K562 (cell line): ENCODE measurements around the gene PIGK. TPM values are rescaled to one million over a fixed set of nuclear protein-coding genes. Genes with fewer than 3 reads are reported as not detected.

Experiments used
- ATAC-seq: fragments of 200-7000 bp; cut with Tn5 transposase; 3 replicates; pipeline ENCODE4 v1.9.1; 2020; ENCODE audit warnings: moderate library complexity
- BruUV-seq: library from RNA; stranded (reverse); fragments of 400-500 nt; replicated peaks from 2 replicates; lab custom pipeline; 2021; lab: Mats Ljungman, UMichigan
- CTCF ChIA-PET: fragments of 300-600 bp; formaldehyde crosslinking; extraction: SDS; loops from one replicate; lab custom pipeline; 2021; ENCODE audit warnings: low intra/inter-chr PET ratio; lab: Yijun Ruan, JAX
- POLR2A ChIA-PET: fragments of 300-600, 350-650 bp; sonication (Branson Sonifier 250); formaldehyde crosslinking; extraction: SDS; loops from one replicate; lab custom pipeline; 2021; ENCODE audit warnings: antibody characterized with exemption, inconsistent platforms; lab: Yijun Ruan, JAX
- DNase-seq, 4 experiments: peaks; one replicate each; pipeline versions ENCODE4 v3.0.0 to v3.0.0-alpha.2; 2011 to 2018; ENCODE audit warnings: low spot score in 3 of 4, mixed read lengths in 3 of 4; ENCODE audit errors: extremely low read depth in 1 of 4
- FAIRE-seq: peaks from 2 replicates; lab custom pipeline; 2011; peaks lifted over from hg19 to GRCh38; lab: Jason Lieb, UNC
- H2AFZ ChIP-seq: 2 replicates; pipeline ENCODE4 v1.6.0; 2011; ENCODE audit warnings: low read depth, low read length, control low read depth, inconsistent platforms
- H3K27ac ChIP-seq: fragments of 200-600 bp; 3 replicates; pipeline ENCODE4 v1.8.0; 2011; ENCODE audit warnings: low read depth, mild to moderate bottlenecking, control low read depth, inconsistent platforms, low read length, moderate library complexity, mixed read lengths; ENCODE audit errors: extremely low read depth
- H3K27me3 ChIP-seq, 2 experiments: fragments of 300-600 bp in 1 of 2; 2 replicates in 1 of 2; 3 replicates in 1 of 2; pipeline versions ENCODE4 v1.6.0 to v1.8.0; 2011; ENCODE audit warnings: inconsistent platforms in 2 of 2, low read length in 2 of 2, mild to moderate bottlenecking in 1 of 2, mixed read lengths in 1 of 2, moderate library complexity in 1 of 2; ENCODE audit not compliant: control insufficient read depth in 2 of 2, insufficient read depth in 2 of 2
- H3K36me3 ChIP-seq: fragments of 300-600 bp; 3 replicates; pipeline ENCODE4 v1.8.0; 2011; ENCODE audit warnings: mild to moderate bottlenecking, low read length, inconsistent platforms; ENCODE audit not compliant: control insufficient read depth, insufficient read depth
- H3K4me1 ChIP-seq, 2 experiments: fragments of 200-600 bp in 1 of 2; replicated peaks in 1 of 2; 2 replicates in 1 of 2; 3 replicates in 1 of 2; pipeline versions ENCODE4 v1.5.1 to v1.8.0; 2011; ENCODE audit warnings: inconsistent platforms in 2 of 2, low read length in 2 of 2, mild to moderate bottlenecking in 1 of 2, mixed read lengths in 1 of 2, moderate library complexity in 1 of 2; ENCODE audit not compliant: control insufficient read depth in 2 of 2, insufficient read depth in 2 of 2
- H3K4me2 ChIP-seq: 2 replicates; pipeline ENCODE4 v1.6.1; 2011; ENCODE audit warnings: low read length, control low read depth, inconsistent platforms, mixed read lengths; ENCODE audit not compliant: insufficient read depth
- H3K4me3 ChIP-seq: fragments of 200-600 bp; sonication (generic), shearing (Covaris generic); 2 replicates; pipeline ENCODE4 v1.5.1; 2016; ENCODE audit warnings: control low read depth, inconsistent platforms
- H3K79me2 ChIP-seq: fragments of 200-600 bp; 3 replicates; pipeline ENCODE4 v1.8.0; 2011; ENCODE audit warnings: low read length, inconsistent platforms; ENCODE audit not compliant: control insufficient read depth, insufficient read depth
- H3K9ac ChIP-seq, 2 experiments: 2 replicates each; pipeline versions ENCODE4 v1.6.0 to v1.6.1; 2011; ENCODE audit warnings: low read depth in 2 of 2, low read length in 2 of 2, control low read depth in 1 of 2, inconsistent platforms in 1 of 2, mild to moderate bottlenecking in 1 of 2, mixed read lengths in 1 of 2; ENCODE audit not compliant: insufficient read depth in 1 of 2
- H3K9me1 ChIP-seq: one replicate; pipeline ENCODE4 v1.6.0; 2011; ENCODE audit warnings: inconsistent platforms, mild to moderate bottlenecking, low read length, moderate library complexity; ENCODE audit not compliant: control insufficient read depth, insufficient read depth
- H3K9me3 ChIP-seq: replicated peaks from 2 replicates; pipeline ENCODE4 v1.5.1; 2011; ENCODE audit warnings: low read depth, low read length, inconsistent platforms; ENCODE audit not compliant: control insufficient read depth, insufficient read depth
- H4K20me1 ChIP-seq: replicated peaks from 2 replicates; pipeline ENCODE4 v1.6.1; 2011; ENCODE audit warnings: low read length, inconsistent platforms, mixed read lengths; ENCODE audit not compliant: control insufficient read depth, insufficient read depth
- BDP1 ChIP-seq: IDR thresholded peaks from 3 replicates; pipeline ENCODE4 v1.6.1; 2011; ENCODE audit not compliant: insufficient read length, insufficient read depth
- CGGBP1 ChIP-seq: fragments of 250-450 bp; sonication (Bioruptor Pico); IDR thresholded peaks from 2 replicates; pipeline ENCODE4 v1.9.0; 2021; ENCODE audit warnings: mild to moderate bottlenecking
- FUS ChIP-seq: fragments of 200-400 bp; formaldehyde crosslinking; optimal IDR thresholded peaks from 2 replicates; pipeline ENCODE3; 2017; ENCODE audit warnings: low read depth, low read length
- GTF2A2 ChIP-seq: IDR thresholded peaks from 2 replicates; pipeline ENCODE4 v1.6.1; 2016; ENCODE audit warnings: mild to moderate bottlenecking, missing genetic modification characterization, missing compliant biosample characterization
- IRF2 ChIP-seq: sonication (generic); formaldehyde crosslinking; IDR thresholded peaks from 2 replicates; pipeline ENCODE4 v1.8.1; 2022; ENCODE audit warnings: mild to moderate bottlenecking, missing genetic modification reagents
- MEF2A ChIP-seq: IDR thresholded peaks from 2 replicates; pipeline ENCODE4 v1.6.1; 2011; ENCODE audit warnings: low read depth, mild to moderate bottlenecking, low read length, moderate library complexity; ENCODE audit not compliant: control insufficient read depth
- NCOA4 ChIP-seq: fragments of 450-650 bp; IDR thresholded peaks from 2 replicates; pipeline ENCODE4 v1.6.1; 2018; ENCODE audit warnings: mild to moderate bottlenecking; ENCODE audit not compliant: partially characterized antibody
- RFX5 ChIP-seq: IDR thresholded peaks from 2 replicates; pipeline ENCODE4 v1.6.1; 2011; ENCODE audit warnings: low read depth, mild to moderate bottlenecking, improper control_type of control experiment, low read length
- SOX6 ChIP-seq: fragments of 450-650 bp; IDR thresholded peaks from 2 replicates; pipeline ENCODE4 v1.6.1; 2014; ENCODE audit warnings: mild to moderate bottlenecking
- TEAD4 ChIP-seq, 2 experiments: sonication (generic) in 1 of 2; formaldehyde crosslinking in 1 of 2; IDR thresholded peaks; 2 replicates each; pipeline versions ENCODE4 v1.6.1 to v1.8.0; 2012 to 2022; ENCODE audit warnings: borderline replicate concordance in 1 of 2, inconsistent platforms in 1 of 2, low read length in 1 of 2, mild to moderate bottlenecking in 1 of 2, missing genetic modification reagents in 1 of 2
- TSC22D4 ChIP-seq: fragments of 450-650 bp; IDR thresholded peaks from 2 replicates; pipeline ENCODE4 v1.6.1; 2016; ENCODE audit warnings: missing genetic modification characterization, missing biosample characterization, control low read depth
- ZSCAN29 ChIP-seq: fragments of 450-650 bp; IDR thresholded peaks from 2 replicates; pipeline ENCODE4 v1.6.1; 2017
- WGBS: fragments of 100-300 bp; shearing (Covaris generic); methylation state at CpG from one replicate; pipeline ENCODE4 v1.1.6; 2016; ENCODE audit warnings: low coverage, mixed read lengths; ENCODE audit not compliant: insufficient coverage; ENCODE audit errors: missing lambda C conversion rate; 5-methylcytosine and 5-hydroxymethylcytosine counted together
- in situ Hi-C: fragments of 300-500 bp; cut with MboI; formaldehyde crosslinking; loops from 4 replicates; pipeline ENCODE4 v1.15.0; 2018; ENCODE audit warnings: inconsistent platforms, mixed read lengths
- intact Hi-C: fragments of 100-400 bp; cut with micrococcal nuclease; formaldehyde crosslinking; loops from 2 replicates; pipeline ENCODE4 v1.14.2; 2022
- polyA plus RNA-seq, 8 experiments: library from polyadenylated mRNA; depleted of rRNA in 4 of 8; stranded (reverse) in 5 of 8; unstranded in 3 of 8; fragments of >200 nt; fragmentation: Nextera tagmentation in 2 of 8; fragmentation: Illumina TruSeq in 1 of 8; extraction: Ambion mirVana in 2 of 8; extraction: Trizol in 1 of 8; gene quantifications; 2 replicates each; pipeline versions ENCODE4 v1.2.1 to v1.2.3, GENCODE V29; 2011 to 2014; ENCODE audit warnings: inconsistent platforms in 1 of 8, missing spikeins in 1 of 8
- total RNA-seq, 7 experiments: library from RNA; depleted of rRNA in 6 of 7; stranded (reverse); fragments of >200 nt in 6 of 7; fragmentation: Illumina TruSeq in 2 of 7; extraction: Trizol in 2 of 7; gene quantifications; 2 replicates each; pipeline versions ENCODE4 v1.2.1 to v1.2.3, GENCODE V29; 2011 to 2021; ENCODE audit warnings: low replicate concordance in 1 of 7

Gene PIGK
- total and polyA plus RNA-seq, 9 of the 15 experiments (the other 6 are each of a cell fraction or from before 2014, with no cell fraction given) = 15.7 to 59.5 (median 29.9) TPM

- Histone ChIP-seq H3K27ac (no peak overlapping the region), H3K4me2 (no peak overlapping the region), H3K27me3 (peaks cover 0 to 12% of the 10 kb centered on the region in 2 experiments; a peak in 3 of 5 replicates), H3K9ac (no peak overlapping the region), H3K4me1 (0 out of 5 replicates have a peak, but pooled peaks cover 0 to 3% of the 10 kb centered on the region in 2 experiments), H3K4me3 (no peak overlapping the region), H4K20me1 (no peaks in the 10 kb centered on the region), H3K79me2 (no peaks in the 10 kb centered on the region), H3K36me3 (no peaks in the 10 kb centered on the region), H2AFZ (no peak overlapping the region), H3K9me3 (no peaks in the 10 kb centered on the region), H3K9me1 (no peaks in the 10 kb centered on the region)
- no TSS peak for BruUV-seq
- DNase-seq (no peak), ATAC-seq (no peak), FAIRE-seq (no peak)
- TF ChIP-seq IRF2 (CRISPR knock-in tag) (no peak), TEAD4 (IDR thresholded peaks at IDR 0.05; ENCODE audit: low read length) (no peak), TEAD4 (CRISPR knock-in tag; IDR thresholded peaks at IDR 0.05; ENCODE audit: borderline replicate concordance) (no peak), GTF2A2 (no peak), FUS (no peak), BDP1 (no peak), RFX5 (no peak), ZSCAN29 (no peak), CGGBP1 (no peak), TSC22D4 (tag) (no peak), SOX6 (no peak), NCOA4 (no peak), MEF2A (no peak)
- ChIA-PET CTCF (no interaction called here), POLR2A (no interaction called here)
- in situ Hi-C loops = no loop called here
- 0% methylated on average over 1 of the region's 1 CpG for WGBS
- intact Hi-C loops = no loop called here
Observed at GRCh38 chr1:77047575-77047974, 171.7 kb downstream of the PIGK start.
